ENCODE measurements around the gene CCNI.

CCNI gene

DNA sequence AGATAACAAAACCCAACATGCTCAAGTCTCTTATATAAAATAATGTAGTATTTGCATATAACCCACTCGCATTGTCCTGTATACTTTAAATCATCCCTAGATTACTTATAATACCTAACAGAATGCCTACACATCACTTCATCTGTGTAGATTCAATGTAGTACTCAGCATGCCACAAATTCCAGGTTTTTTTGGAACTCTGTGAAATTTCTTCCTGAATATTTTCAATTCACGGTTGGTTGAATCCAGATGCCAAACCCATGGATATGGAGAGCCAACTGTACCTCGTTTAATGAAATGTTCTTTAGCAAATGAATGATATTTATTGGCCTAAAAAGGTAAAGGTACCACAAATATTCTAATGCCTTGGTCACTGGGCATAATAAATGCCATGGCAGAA, 24.8 kb downstream of the CCNI start:
- Histone ChIP-seq H3K27ac (replicated peaks) (no peak overlapping the region), H3K27me3 (ENCODE audit: insufficient read depth, poor library complexity, severe bottlenecking) (no peaks in the 10 kb centered on the region), H3K4me3 (replicated peaks; ENCODE audit: insufficient read depth, low read length) (no peak overlapping the region)
- TF ChIP-seq SPI1 (IDR thresholded peaks at IDR 0.05; ENCODE audit: borderline replicate concordance, low read depth) (no peak), POLR2AphosphoS5 (IDR thresholded peaks at IDR 0.05; ENCODE audit: low read depth) (no peak), CTCF (IDR thresholded peaks at IDR 0.05; ENCODE audit: insufficient read depth, low read length) (no peak), GABPA (IDR thresholded peaks at IDR 0.05; ENCODE audit: low read depth) (no peak)
- TF ChIP-seq, protein P1, sequence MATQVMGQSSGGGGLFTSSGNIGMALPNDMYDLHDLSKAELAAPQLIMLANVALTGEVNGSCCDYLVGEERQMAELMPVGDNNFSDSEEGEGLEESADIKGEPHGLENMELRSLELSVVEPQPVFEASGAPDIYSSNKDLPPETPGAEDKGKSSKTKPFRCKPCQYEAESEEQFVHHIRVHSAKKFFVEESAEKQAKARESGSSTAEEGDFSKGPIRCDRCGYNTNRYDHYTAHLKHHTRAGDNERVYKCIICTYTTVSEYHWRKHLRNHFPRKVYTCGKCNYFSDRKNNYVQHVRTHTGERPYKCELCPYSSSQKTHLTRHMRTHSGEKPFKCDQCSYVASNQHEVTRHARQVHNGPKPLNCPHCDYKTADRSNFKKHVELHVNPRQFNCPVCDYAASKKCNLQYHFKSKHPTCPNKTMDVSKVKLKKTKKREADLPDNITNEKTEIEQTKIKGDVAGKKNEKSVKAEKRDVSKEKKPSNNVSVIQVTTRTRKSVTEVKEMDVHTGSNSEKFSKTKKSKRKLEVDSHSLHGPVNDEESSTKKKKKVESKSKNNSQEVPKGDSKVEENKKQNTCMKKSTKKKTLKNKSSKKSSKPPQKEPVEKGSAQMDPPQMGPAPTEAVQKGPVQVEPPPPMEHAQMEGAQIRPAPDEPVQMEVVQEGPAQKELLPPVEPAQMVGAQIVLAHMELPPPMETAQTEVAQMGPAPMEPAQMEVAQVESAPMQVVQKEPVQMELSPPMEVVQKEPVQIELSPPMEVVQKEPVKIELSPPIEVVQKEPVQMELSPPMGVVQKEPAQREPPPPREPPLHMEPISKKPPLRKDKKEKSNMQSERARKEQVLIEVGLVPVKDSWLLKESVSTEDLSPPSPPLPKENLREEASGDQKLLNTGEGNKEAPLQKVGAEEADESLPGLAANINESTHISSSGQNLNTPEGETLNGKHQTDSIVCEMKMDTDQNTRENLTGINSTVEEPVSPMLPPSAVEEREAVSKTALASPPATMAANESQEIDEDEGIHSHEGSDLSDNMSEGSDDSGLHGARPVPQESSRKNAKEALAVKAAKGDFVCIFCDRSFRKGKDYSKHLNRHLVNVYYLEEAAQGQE (IDR thresholded peaks at IDR 0.05; ENCODE audit: insufficient replicate concordance, low read depth): no peak
- DNase-seq (ENCODE audit: low read depth in 1 of 2, low spot score in 1 of 2): no peak

- DNase-seq (ENCODE audit: low read depth in 1 of 2, low spot score in 1 of 2): no peak
- H3K27ac ChIP-seq (replicated peaks): no peak overlapping the region
- no peak for TF ChIP-seq POLR2AphosphoS5 (IDR thresholded peaks at IDR 0.05; ENCODE audit: low read depth)
- no peak for TF ChIP-seq SPI1 (IDR thresholded peaks at IDR 0.05; ENCODE audit: borderline replicate concordance, low read depth)
- TF ChIP-seq, protein P1 (IDR thresholded peaks at IDR 0.05; ENCODE audit: insufficient replicate concordance, low read depth): no peak
- no peak for TF ChIP-seq GABPA (IDR thresholded peaks at IDR 0.05; ENCODE audit: low read depth)
- no peak for TF ChIP-seq CTCF (IDR thresholded peaks at IDR 0.05; ENCODE audit: insufficient read depth, low read length)
- no peak overlapping the region for H3K4me3 ChIP-seq (replicated peaks; ENCODE audit: insufficient read depth, low read length)
- H3K27me3 ChIP-seq (ENCODE audit: insufficient read depth, poor library complexity, severe bottlenecking): no peaks in the 10 kb centered on the region
These were observed 28.8 kb downstream of the CCNI start for GRCh38 chr4:77047037-77047436.

- DNase-seq (ENCODE audit: low read depth in 1 of 2, low spot score in 1 of 2): no peak
- H3K27me3 ChIP-seq (ENCODE audit: insufficient read depth, poor library complexity, severe bottlenecking): no peaks in the 10 kb centered on the region
- no peak overlapping the region for H3K27ac ChIP-seq (replicated peaks)
- TF ChIP-seq, protein P1 (IDR thresholded peaks at IDR 0.05; ENCODE audit: insufficient replicate concordance, low read depth): no peak
- no peak overlapping the region for H3K4me3 ChIP-seq (replicated peaks; ENCODE audit: insufficient read depth, low read length)
These were observed 30.3 kb downstream of the CCNI start for GRCh38 chr4:77045490-77045889.
